Testis (tissue), 2 donors: ENCODE results near the gene SSTR5.

ENCODE experiments used
- CTCF ChIP-seq, 3 experiments: fragments of 450-650 bp in 2 of 3; fragments of 200-600 bp in 1 of 3; sonication (generic) in 1 of 3; IDR thresholded peaks; one replicate each; pipeline ENCODE4 v1.5.1; 2016 to 2019; ENCODE audit warnings: antibody characterized with exemption in 3 of 3, mild to moderate bottlenecking in 2 of 3, moderate library complexity in 1 of 3
- POLR2A ChIP-seq: fragments of 450-650 bp; IDR thresholded peaks from one replicate; pipeline ENCODE4 v1.6.1; 2017; ENCODE audit warnings: antibody characterized with exemption, mild to moderate bottlenecking, moderate library complexity

GRCh38 chr16:1081734-1082265 is 9.3 kb downstream of the SSTR5 start:
- TF ChIP-seq POLR2A (no peak), CTCF (IDR thresholded peaks at IDR 0.05) (no peak)
